ENCODE data around the gene PACRG. TPM values are rescaled to one million over a fixed set of nuclear protein-coding genes. Genes with fewer than 3 reads are reported as not detected.

The PACRG gene
- total and polyA plus RNA-seq, 2 of the 8 experiments (the other 6 are each of a cell fraction or from before 2014, with no cell fraction given), result 0.44 to 0.54 TPM

DNA sequence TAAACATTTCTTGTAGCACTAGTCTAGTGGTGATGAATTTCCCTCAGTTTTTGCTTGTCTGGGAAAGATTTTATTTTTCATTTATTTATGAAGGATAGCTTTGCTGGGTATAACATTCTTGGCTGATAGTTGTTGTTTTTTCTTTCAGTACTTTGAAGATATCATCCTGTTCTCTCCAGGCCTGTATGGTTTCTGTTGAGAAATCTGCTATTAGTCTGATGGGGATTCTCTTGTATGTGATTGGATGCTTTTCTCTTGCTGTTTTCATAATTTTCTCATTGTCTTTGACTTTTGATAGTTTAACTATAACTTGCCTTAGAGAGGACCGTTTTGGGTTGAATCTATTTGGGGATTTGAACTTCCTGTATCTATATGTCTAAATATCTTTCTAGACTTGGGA is 207.1 kb downstream of the PACRG start:
- no peak overlapping the region for H2BK5ac ChIP-seq (ENCODE audit: low read depth, low read length)
- H3K56ac ChIP-seq (replicated peaks; ENCODE audit: insufficient read length, low read depth, low read length), result no peak overlapping the region
- H3K4me3 ChIP-seq (ENCODE audit: extremely low read depth in 1 of 4, insufficient read depth in 2 of 4, low read depth in 3 of 4, low read length in 4 of 4), result no peak overlapping the region
- H3K4ac ChIP-seq (replicated peaks; ENCODE audit: insufficient read length, low read depth, low read length), result no peak overlapping the region
- no peaks in the 10 kb centered on the region for H3K36me3 ChIP-seq (ENCODE audit: control insufficient read depth in 2 of 4, insufficient read depth in 4 of 4, low read length in 3 of 4)
- H3K23ac ChIP-seq (ENCODE audit: insufficient read length), result no peak overlapping the region
- no peak overlapping the region for H2BK12ac ChIP-seq (ENCODE audit: low read depth, low read length)
- no peak overlapping the region for H2BK20ac ChIP-seq (ENCODE audit: low read length)
- ChIA-PET POLR2A (ENCODE audit: partially characterized antibody) (no interaction called here), CTCF (ENCODE audit: partially characterized antibody) (interaction anchor here (0.5 kb wide), 1 partner anchor 189 kb away, joined by 3 read pairs; no protein-coding TSS in a partner anchor)
- H3K23me2 ChIP-seq (ENCODE audit: low read depth, low read length), result no peaks in the 10 kb centered on the region
- FAIRE-seq, result no peak
- peaks cover 0 to 11% of the 10 kb centered on the region in 2 experiments; a peak in 1 of 4 replicates for H3K9me3 ChIP-seq (ENCODE audit: insufficient read depth in 2 of 2, low read depth in 1 of 2, low read length in 1 of 2)
- no peak for DNase-seq (ENCODE audit: low read depth in 1 of 2, low spot score in 2 of 2)
- H3K79me2 ChIP-seq (ENCODE audit: control insufficient read depth in 1 of 2, insufficient read depth in 2 of 2, low read length in 2 of 2), result no peaks in the 10 kb centered on the region
- no peak overlapping the region for H2BK15ac ChIP-seq (ENCODE audit: low read length)
- no peak overlapping the region for H3K4me2 ChIP-seq (ENCODE audit: insufficient read depth in 1 of 2, low read depth in 2 of 2, low read length in 2 of 2)
- no peak overlapping the region for H3K9ac ChIP-seq (replicated peaks in 1 of 4; ENCODE audit: extremely low read depth in 1 of 4, low read depth in 3 of 4, low read length in 3 of 4)
- no peak overlapping the region for H2AK5ac ChIP-seq (ENCODE audit: low read depth, low read length)
- no peaks in the 10 kb centered on the region for H3K27me3 ChIP-seq (replicated peaks in 1 of 4; ENCODE audit: control insufficient read depth in 3 of 4, extremely low read depth in 1 of 4, insufficient read depth in 3 of 4, low read length in 3 of 4)
- no peak overlapping the region for H4K5ac ChIP-seq (ENCODE audit: insufficient read length, low read depth, low read length)
- no peaks in the 10 kb centered on the region for H3K79me1 ChIP-seq (ENCODE audit: low read depth, low read length)
- H4K8ac ChIP-seq (ENCODE audit: extremely low read depth, insufficient read depth, low read length), result no peak overlapping the region
- 83% methylated on average over 1 of the region's 1 CpG; no CpG with 5 or more reads in 1 of the 2 experiments for WGBS, 2 experiments (ENCODE audit: extremely low coverage in 1 of 2, insufficient coverage in 1 of 2, insufficient read length in 1 of 2, insufficient replicate concordance in 2 of 2, low coverage in 1 of 2, low lambda C conversion rate in 2 of 2, missing lambda C conversion rate in 1 of 2)
- no peaks in the 10 kb centered on the region for H3K4me1 ChIP-seq (replicated peaks in 1 of 4; ENCODE audit: control insufficient read depth in 3 of 4, insufficient read depth in 4 of 4, low read length in 3 of 4)
- no peak overlapping the region for H3K14ac ChIP-seq (ENCODE audit: insufficient read length)
- H3K27ac ChIP-seq (ENCODE audit: low read depth, low read length), result no peak overlapping the region
- H3K18ac ChIP-seq (ENCODE audit: extremely low read depth, low read length), result no peak overlapping the region
- no peak overlapping the region for H2BK120ac ChIP-seq (replicated peaks; ENCODE audit: low read depth, low read length)
- no peak overlapping the region for H2AFZ ChIP-seq (ENCODE audit: low read length)
- no peak overlapping the region for H4K91ac ChIP-seq (replicated peaks; ENCODE audit: insufficient read length, low read length)
- no peaks in the 10 kb centered on the region for H4K20me1 ChIP-seq (replicated peaks in 1 of 2; ENCODE audit: control insufficient read depth in 1 of 2, insufficient read depth in 2 of 2, low read length in 2 of 2)
